ENCODE data around the gene ANKRD37. TPM values are rescaled to one million over a fixed set of nuclear protein-coding genes. Genes with fewer than 3 reads are reported as not detected.

ANKRD37 gene
- total and polyA plus RNA-seq, 2 of the 8 experiments (the other 6 are each of a cell fraction or from before 2014, with no cell fraction given): 2.8 to 3.4 TPM

DNA sequence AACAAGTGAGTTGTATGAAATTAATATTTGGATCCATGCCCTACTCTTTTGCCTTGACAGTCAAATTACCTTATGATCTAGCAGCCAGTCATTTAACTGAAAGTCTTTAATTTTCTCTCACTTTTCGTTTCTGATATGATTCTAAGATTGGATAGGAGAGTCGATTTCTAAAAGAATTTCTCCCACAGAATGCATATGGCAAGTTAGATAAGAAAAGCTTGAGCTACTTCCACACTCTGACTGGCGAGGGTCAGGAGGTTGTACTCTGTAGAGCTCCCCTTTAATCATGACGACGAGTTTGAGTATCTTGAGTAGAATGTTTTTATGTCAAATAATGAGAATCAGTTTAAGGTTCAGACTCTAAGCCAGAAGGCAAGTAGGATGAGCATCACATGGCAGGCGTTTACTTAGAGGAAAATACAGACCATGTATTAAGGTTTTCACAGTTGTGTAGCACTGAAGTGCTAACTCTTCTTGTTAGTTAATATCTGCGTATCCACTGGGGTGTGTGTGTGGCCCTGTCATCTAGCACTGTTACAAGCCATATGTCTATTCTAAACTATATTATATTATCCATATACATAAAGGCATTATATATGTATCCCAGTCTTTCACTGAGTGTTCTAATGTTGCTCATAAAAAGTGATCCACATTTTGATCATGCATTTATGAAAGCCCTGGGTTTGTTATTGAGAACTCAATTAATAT lies 38.8 kb upstream of the ANKRD37 start (continued):
- TF ChIP-seq CHD7 (IDR thresholded peaks at IDR 0.05; ENCODE audit: insufficient replicate concordance, low read length) (no peak), HDAC6 (IDR thresholded peaks at IDR 0.05; ENCODE audit: low read depth, low read length) (no peak)

All from H1 (cell line).